ENCODE measurements around the gene DOCK3.
"Not testable (repeated sequence)": the region's sequence is repeated elsewhere in the genome, so short reads cannot be mapped to it uniquely, and the experiment has no call there.

Gene DOCK3

GRCh38 chr3:50901097-50901496 is 226.4 kb downstream of the DOCK3 start:
- not testable (repeated sequence) for DNase-seq

GRCh38 chr3:50912746-50913145 is 238.0 kb downstream of the DOCK3 start:
- no peak for DNase-seq

GRCh38 chr3:50913260-50913659 is 238.5 kb downstream of the DOCK3 start:
- DNase-seq = no peak

GRCh38 chr3:50922071-50922470 is 247.3 kb downstream of the DOCK3 start:
- not testable (repeated sequence) for DNase-seq

- DNase-seq = no peak
These were observed 249.2 kb downstream of the DOCK3 start for GRCh38 chr3:50923955-50924354.

GRCh38 chr3:50924638-50925037 is 249.9 kb downstream of the DOCK3 start:
- DNase-seq = no peak

- no peak for DNase-seq
These were observed 252.1 kb downstream of the DOCK3 start for GRCh38 chr3:50926868-50927267.

- DNase-seq = no peak
These were observed 255.9 kb downstream of the DOCK3 start for GRCh38 chr3:50930371-50931208.

GRCh38 chr3:50932918-50933317 is 258.2 kb downstream of the DOCK3 start:
- DNase-seq = not testable (repeated sequence)

GRCh38 chr3:50936389-50936788 is 261.7 kb downstream of the DOCK3 start:
- no peak for DNase-seq

GRCh38 chr3:50947419-50947818 is 272.7 kb downstream of the DOCK3 start:
- no peak for DNase-seq

- DNase-seq = no peak
These were observed 275.9 kb downstream of the DOCK3 start for GRCh38 chr3:50950591-50950990.

- DNase-seq = no peak
These were observed 279.2 kb downstream of the DOCK3 start for GRCh38 chr3:50953825-50954414.

GRCh38 chr3:50961386-50961785 is 286.7 kb downstream of the DOCK3 start:
- no peak for DNase-seq

GRCh38 chr3:50971487-50971924 is 296.8 kb downstream of the DOCK3 start:
- peak; percentile 41 for DNase-seq

GRCh38 chr3:50972029-50972428 is 297.3 kb downstream of the DOCK3 start:
- no peak for DNase-seq

- DNase-seq = not testable (repeated sequence)
These were observed 303.9 kb downstream of the DOCK3 start for GRCh38 chr3:50978586-50978985.

- DNase-seq = no peak
These were observed 304.4 kb downstream of the DOCK3 start for GRCh38 chr3:50978991-50979667.

- no peak for DNase-seq
These were observed 308.0 kb downstream of the DOCK3 start for GRCh38 chr3:50982540-50983325.

- no peak for DNase-seq
These were observed 309.2 kb downstream of the DOCK3 start for GRCh38 chr3:50983887-50984286.

GRCh38 chr3:50985893-50986292 is 311.2 kb downstream of the DOCK3 start:
- no peak for DNase-seq

- no peak for DNase-seq
These were observed 312.0 kb downstream of the DOCK3 start for GRCh38 chr3:50986726-50987125.

- DNase-seq = no peak
These were observed 319.8 kb downstream of the DOCK3 start for GRCh38 chr3:50994537-50994936.

All from activated CD4-positive, alpha-beta T cell treated with anti-CD3 and anti-CD28 coated beads, Interleukin-2, amount 50 U/mL, for 1 hour (primary cell).